K562 (cell line): Measurements from ENCODE around the gene PPIF.

Experiments used
- MAX ChIP-seq: sonication (generic); formaldehyde crosslinking; IDR thresholded peaks from 2 replicates; pipeline ENCODE4 v1.9.0; 2022; ENCODE audit warnings: mild to moderate bottlenecking, missing genetic modification reagents
- NFRKB ChIP-seq: fragments of 450-650 bp; IDR thresholded peaks from 2 replicates; pipeline ENCODE4 v1.6.1; 2016; ENCODE audit warnings: low read depth

DNA sequence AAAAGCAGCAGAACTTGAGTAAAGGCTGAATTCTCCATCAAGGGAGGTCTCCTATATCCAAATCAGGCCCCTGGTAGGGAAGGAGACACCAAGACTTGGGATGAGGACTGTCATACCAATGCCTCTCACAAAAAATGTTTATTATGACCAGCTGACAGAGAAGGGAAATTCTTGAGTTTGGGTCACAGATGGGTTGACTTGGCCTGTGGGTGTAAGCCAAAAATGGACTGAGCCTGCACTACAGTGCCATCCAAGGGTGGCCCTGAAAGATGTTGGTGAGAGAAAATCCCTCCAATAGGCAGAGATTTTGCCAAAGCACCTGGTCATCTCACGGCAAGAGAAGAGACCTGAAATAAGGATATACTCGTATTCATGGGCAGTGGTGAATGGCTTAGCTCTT lies 27.0 kb upstream of the PPIF start:
- TF ChIP-seq MAX (no peak), NFRKB (no peak)
